HepG2 (cell line): ENCODE results near the gene RNGTT.

ENCODE experiments used
- CHD2 ChIP-seq: IDR thresholded peaks from 2 replicates; pipeline ENCODE4 v1.6.1; 2011; ENCODE audit warnings: low read depth, low read length, improper control_type of control experiment
- TF ChIP-seq, protein P1 (sequence below): sonication (generic); formaldehyde crosslinking; IDR thresholded peaks from 2 replicates; pipeline ENCODE4 v1.4.0; 2020; ENCODE audit warnings: missing genetic modification reagents

DNA sequence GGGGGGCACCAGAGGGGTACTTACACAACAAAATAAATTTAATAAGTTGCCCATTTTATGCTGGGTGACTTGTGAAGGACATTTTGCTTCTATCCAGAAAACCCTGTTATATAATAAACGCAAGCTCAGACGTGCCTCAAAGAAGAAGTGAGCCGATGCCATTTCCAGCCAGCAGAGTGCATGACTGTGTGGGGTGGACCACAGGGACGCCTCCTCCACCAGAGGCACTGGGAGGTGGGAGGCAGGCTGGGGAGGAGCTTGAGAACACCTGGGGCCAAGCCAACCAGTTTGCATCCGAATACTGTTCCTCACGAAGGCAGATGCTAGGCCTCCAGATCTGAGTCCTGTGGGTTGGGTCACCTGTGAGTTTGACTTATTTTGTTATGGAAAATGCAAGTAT lies 363.8 kb downstream of the RNGTT start:
- no peak for TF ChIP-seq CHD2
- TF ChIP-seq, protein P1, sequence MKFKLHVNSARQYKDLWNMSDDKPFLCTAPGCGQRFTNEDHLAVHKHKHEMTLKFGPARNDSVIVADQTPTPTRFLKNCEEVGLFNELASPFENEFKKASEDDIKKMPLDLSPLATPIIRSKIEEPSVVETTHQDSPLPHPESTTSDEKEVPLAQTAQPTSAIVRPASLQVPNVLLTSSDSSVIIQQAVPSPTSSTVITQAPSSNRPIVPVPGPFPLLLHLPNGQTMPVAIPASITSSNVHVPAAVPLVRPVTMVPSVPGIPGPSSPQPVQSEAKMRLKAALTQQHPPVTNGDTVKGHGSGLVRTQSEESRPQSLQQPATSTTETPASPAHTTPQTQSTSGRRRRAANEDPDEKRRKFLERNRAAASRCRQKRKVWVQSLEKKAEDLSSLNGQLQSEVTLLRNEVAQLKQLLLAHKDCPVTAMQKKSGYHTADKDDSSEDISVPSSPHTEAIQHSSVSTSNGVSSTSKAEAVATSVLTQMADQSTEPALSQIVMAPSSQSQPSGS, result no peak
